ENCODE results near the gene PHACTR4.
"Not testable (repeated sequence)": the region's sequence is repeated elsewhere in the genome, so short reads cannot be mapped to it uniquely, and the experiment has no call there.

PHACTR4 gene

GRCh38 chr1:28521502-28522164, 152.1 kb downstream of the PHACTR4 start:
- DNase-seq: no peak

DNA sequence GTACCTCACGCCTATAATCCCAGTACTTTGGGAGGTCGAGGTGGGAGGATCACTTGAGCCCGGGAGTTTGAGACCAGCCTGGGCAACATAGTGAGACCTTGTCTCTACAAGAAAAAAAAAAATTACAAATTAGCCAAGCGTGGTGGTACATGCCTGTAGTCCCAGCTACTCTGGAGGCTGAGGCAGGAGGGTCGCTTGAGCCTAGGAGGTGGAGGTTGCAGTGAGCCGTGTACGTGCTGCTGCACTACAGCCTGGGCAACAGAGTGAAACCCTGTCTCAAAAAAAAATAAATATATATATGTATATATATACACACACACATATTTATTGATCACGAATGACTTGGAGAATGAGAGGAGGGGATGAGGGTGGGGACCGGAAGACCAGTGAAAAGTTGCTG, 153.0 kb downstream of the PHACTR4 start:
- not testable (repeated sequence) for DNase-seq

GRCh38 chr1:28525002-28525642, 155.6 kb downstream of the PHACTR4 start:
- not testable (repeated sequence) for DNase-seq

DNA sequence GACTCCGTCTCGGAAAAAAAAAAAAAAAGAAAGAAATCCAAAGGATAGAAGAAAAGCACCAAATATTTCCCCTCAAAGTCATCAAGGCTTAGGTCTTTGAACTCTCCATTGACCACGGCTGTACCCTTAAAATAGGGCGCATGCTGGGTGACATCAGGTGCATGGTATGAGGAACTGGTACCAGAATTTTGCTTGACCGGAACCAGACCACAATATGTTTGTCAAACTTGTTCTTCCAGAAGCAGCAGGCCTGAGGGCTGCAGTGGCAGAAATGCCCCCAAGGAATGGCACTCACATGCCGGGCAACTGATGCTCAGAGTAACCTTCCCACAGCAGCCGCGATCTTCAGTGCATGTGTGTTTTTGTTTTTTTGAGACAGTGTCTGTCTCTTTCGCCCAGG, 157.3 kb downstream of the PHACTR4 start:
- DNase-seq: no peak

DNA sequence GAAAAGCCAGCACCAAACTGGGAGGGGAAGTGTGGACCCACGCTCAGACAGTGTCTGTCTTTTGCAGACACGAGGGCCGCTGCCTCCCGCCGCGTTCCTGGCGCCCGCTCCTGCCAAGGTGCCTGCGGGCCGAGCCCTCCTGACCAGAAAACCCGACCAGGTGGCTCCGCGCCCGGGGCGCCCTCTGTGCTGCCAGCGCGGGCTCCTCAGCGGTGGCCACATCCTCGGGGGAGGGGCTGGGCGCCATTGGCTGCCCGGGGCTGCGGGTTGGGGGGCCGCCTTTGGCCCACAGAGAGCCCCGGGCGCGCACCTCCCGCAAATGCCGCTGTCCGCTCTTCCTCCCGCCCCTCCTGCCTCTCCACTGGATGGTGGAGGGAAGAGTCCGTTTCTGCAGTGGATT, 160.9 kb downstream of the PHACTR4 start:
- DNase-seq: no peak

GRCh38 chr1:28534671-28535070, 165.1 kb downstream of the PHACTR4 start:
- no peak for DNase-seq

DNA sequence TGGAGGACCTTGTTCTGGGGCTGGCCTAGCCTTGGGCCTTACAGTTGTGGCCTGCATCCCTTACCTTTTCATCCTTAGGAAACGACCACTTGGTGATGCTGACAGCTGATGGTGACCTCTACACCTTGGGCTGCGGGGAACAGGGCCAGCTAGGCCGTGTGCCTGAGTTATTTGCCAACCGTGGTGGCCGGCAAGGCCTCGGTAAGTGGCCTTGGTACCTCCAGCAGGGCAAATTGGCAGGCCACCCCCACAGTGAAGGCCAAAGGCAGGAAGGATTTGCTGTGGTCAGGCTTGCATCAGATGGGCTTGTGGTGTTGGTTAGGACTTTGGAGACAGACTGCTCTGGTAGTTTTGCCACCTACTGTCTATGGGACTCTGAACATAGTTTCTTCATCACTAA, 165.6 kb downstream of the PHACTR4 start:
- DNase-seq: no peak

DNA sequence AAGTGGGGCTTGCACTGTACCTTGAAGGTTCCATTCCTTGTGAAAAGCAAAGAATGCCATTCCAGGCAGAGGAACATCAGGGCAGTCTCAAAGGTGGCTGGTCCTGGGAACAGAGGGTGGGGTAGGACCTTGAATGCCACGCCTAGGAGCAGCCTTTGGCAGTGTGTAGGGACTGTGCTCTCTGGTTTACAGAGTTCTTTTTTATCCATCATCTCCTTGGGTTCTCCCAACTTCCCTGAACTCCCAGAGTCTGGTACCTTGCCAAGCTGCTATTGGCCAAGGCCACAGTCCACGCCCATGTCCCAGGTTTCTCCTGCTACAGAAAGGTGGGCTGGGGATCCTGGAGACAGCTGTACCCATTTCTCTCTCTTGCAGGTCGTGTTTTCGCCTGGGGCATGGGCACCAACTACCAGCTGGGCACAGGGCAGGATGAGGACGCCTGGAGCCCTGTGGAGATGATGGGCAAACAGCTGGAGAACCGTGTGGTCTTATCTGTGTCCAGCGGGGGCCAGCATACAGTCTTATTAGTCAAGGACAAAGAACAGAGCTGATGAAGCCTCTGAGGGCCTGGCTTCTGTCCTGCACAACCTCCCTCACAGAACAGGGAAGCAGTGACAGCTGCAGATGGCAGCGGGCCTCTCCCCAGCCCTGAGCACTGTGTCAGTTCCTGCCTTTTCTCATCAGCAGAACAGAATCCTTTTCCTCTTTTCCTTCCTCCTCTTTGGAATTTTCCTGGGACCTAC, 168.1 kb downstream of the PHACTR4 start:
- peak in 20 of 51 donors; percentile 3 to 51 (median 9) for DNase-seq

DNA sequence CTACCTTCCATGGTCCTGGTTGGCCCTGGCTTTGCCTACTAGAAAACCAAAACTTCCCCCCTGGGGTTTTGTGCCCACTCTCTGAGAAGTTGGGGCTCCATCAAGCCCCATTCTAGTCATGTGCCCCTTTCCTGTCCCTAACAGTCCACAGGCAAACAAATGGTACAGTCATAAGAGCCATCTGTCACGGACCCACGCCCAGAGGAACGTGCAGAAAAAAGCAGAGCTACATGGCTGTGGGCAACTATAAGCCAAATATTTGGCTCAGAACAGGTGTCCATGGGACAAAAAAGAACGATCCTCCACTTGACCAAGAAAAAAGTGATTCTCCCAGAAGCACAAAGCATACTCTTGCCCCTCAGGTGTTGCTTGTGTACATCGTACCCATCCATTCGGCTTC, 168.7 kb downstream of the PHACTR4 start:
- DNase-seq: no peak

DNA sequence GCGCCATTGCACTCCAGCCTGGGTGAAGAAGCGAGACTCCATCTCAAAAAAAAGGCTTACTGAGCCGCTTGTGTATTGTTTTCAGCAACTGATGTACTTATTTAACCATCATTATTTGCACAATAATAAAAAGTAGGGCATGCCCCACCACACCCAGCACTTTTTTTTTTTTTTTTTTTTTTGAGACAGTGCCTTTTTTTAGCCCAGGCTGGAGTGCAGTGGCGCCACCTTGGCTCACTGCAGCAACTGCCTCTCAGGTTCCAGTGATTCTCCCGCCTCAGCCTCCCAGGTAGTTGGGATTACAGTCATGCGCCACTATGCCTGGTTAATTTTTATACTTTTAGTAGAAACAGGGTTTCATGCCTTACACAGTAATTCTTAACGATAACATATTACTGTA, 171.1 kb downstream of the PHACTR4 start:
- DNase-seq: no peak

DNA sequence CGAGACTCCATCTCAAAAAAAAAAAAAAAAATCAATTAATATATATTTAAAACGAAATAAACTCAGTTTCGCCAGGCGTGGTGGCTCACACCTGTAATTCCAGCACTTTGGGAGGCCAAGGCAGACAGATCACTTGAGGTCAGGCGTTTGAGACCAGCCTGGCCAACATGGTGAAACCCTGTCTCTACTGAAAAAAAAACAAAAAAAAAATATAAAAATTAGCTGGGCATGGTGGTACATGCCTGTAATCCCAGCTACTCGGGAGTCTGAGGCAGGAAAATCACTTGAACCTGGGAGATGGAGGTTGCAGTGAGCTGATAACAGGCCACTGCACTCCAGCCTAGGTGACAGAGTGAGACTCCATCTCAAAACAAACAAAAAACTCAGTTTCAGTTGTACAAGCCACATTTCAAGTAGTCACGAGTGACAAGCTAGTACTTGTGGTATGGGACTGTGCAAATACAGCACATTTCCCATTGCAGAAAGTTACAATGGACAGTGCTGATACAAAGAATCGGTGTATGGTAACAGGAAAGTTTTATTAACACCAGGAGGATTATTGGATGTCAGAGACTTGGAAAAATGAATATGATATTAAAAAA, 172.0 kb downstream of the PHACTR4 start:
- DNase-seq: not testable (repeated sequence)

DNA sequence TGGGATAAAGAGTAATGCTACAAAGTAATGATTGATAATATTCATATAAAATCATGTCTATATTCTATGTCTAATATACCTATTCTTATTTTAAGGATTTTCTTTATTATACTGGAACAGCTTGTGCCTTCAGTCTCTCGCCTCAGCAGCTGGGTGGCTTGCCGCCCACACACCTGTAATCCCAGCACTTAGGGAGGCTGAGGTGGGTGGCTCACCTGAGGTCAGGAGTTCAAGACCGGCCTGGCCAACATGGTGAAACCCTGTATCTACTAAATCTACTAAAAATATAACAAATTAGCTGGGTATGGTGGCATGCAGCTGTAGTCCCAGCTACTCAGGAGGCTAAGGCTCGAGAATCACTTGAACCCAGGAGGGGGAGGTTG, 175.7 kb downstream of the PHACTR4 start:
- DNase-seq: no peak

DNA sequence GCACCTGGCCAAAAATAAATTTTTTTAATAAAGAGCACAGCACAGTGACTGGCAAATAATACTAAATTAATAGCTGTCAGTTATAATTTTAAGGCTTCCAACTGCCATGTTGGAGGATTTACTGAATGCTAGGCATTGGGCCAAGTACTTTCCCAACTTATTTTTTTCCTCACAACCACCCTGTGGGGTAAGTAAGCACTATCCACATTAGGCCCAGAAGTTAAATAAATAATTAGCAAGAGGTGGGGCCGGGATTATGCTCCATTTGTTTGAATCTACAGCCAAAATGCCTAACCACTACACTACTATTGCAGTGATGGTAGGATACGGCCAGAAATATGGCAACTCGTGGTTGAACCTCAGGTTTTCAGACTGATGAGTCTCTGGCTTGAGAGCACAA, 178.8 kb downstream of the PHACTR4 start:
- DNase-seq: no peak

Measured in hypothalamus (tissue), 51 donors.